Right lobe of liver (tissue), 4 donors: ENCODE results near the gene SOX8.

Source experiments
- POLR2A ChIP-seq: fragments of 450-650 bp; IDR thresholded peaks from one replicate; pipeline ENCODE4 v1.6.1; 2017; ENCODE audit warnings: antibody characterized with exemption, mild to moderate bottlenecking
- TF ChIP-seq, protein P1 (sequence below), 4 donors: fragments of 200-600 bp in 3 of 4; fragments of 450-650 bp in 1 of 4; IDR thresholded peaks; one replicate each; pipeline versions ENCODE4 v1.5.1 to v1.8.0; 2016 to 2022; ENCODE audit warnings: antibody characterized with exemption in 4 of 4, mild to moderate bottlenecking in 2 of 4
- donor health status: DM: no; HTN: no; CAD: no.
- donor health status: DM: no; HTN: no; CAD: no.
- donor health status: DM: no; HTN: yes; CAD: no.

GRCh38 chr16:980595-980854 lies 1.0 kb upstream of the SOX8 start:
- TF ChIP-seq, protein P1, sequence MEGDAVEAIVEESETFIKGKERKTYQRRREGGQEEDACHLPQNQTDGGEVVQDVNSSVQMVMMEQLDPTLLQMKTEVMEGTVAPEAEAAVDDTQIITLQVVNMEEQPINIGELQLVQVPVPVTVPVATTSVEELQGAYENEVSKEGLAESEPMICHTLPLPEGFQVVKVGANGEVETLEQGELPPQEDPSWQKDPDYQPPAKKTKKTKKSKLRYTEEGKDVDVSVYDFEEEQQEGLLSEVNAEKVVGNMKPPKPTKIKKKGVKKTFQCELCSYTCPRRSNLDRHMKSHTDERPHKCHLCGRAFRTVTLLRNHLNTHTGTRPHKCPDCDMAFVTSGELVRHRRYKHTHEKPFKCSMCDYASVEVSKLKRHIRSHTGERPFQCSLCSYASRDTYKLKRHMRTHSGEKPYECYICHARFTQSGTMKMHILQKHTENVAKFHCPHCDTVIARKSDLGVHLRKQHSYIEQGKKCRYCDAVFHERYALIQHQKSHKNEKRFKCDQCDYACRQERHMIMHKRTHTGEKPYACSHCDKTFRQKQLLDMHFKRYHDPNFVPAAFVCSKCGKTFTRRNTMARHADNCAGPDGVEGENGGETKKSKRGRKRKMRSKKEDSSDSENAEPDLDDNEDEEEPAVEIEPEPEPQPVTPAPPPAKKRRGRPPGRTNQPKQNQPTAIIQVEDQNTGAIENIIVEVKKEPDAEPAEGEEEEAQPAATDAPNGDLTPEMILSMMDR (IDR thresholded peaks at IDR 0.05), result no peak
- no peak for TF ChIP-seq POLR2A
